HCT116 (cell line): ENCODE measurements around the gene AXIN1. TPM values are rescaled to one million over a fixed set of nuclear protein-coding genes. Genes with fewer than 3 reads are reported as not detected.

ENCODE experiments used
- ATAC-seq: fragments of 200-7000 bp; cut with Tn5 transposase; 2 replicates; pipeline ENCODE4 v1.9.1; 2020; ENCODE audit warnings: mild to moderate bottlenecking, moderate library complexity
- BruUV-seq: library from RNA; stranded (reverse); fragments of 400-500 nt; replicated peaks from 2 replicates; lab custom pipeline; 2021; lab: Mats Ljungman, UMichigan
- CTCF ChIA-PET: fragments of 300-600 bp; sonication (Branson Sonifier 250); formaldehyde crosslinking; loops from one replicate; lab custom pipeline; 2021; ENCODE audit warnings: antibody characterized with exemption; lab: Charles Lee
- POLR2A ChIA-PET: fragments of 300-600, 350-600 bp; sonication (Branson Sonifier 250); formaldehyde crosslinking; loops from one replicate; lab custom pipeline; 2021; ENCODE audit warnings: antibody characterized with exemption; lab: Charles Lee
- RAD21 ChIA-PET, 2 experiments: fragments of 300-600 bp; sonication (Branson Sonifier 250); formaldehyde crosslinking; loops; one replicate each; lab custom pipeline; 2023; ENCODE audit warnings: low total read pairs in 2 of 2; ENCODE audit not compliant: uncharacterized antibody in 2 of 2, unreplicated experiment in 2 of 2, low non-redundant PET in 1 of 2; lab: Charles Lee
- DNase-seq: peaks from one replicate; pipeline ENCODE4 v3.0.0-alpha.2; 2010; ENCODE audit warnings: low read depth, low spot score
- H2AFZ ChIP-seq: fragments of 200-600 bp; shearing (Covaris generic), sonication (generic); 2 replicates; pipeline ENCODE4 v1.6.1; 2017; ENCODE audit warnings: low read depth, mixed run types, mixed read lengths, antibody characterized with exemption, low read length; ENCODE audit not compliant: poor library complexity, severe bottlenecking
- H3K27ac ChIP-seq: 2 replicates; pipeline ENCODE4 v1.5.1; 2012; ENCODE audit warnings: low read depth, low read length
- H3K27me3 ChIP-seq: fragments of 200-600 bp; sonication (generic); 2 replicates; pipeline ENCODE4 v1.6.1; 2016; ENCODE audit warnings: mixed run types, low read length, mixed read lengths; ENCODE audit not compliant: insufficient read depth
- H3K36me3 ChIP-seq, 2 experiments: fragments of 200-500 bp in 1 of 2; fragments of 200-600 bp in 1 of 2; sonication (Bioruptor generic) in 1 of 2; sonication (generic) in 1 of 2; 2 replicates each; pipeline versions ENCODE4 v1.5.1 to v1.6.1; 2014 to 2016; ENCODE audit warnings: low read length in 2 of 2, inconsistent platforms in 1 of 2, mixed read lengths in 1 of 2, mixed run types in 1 of 2; ENCODE audit not compliant: insufficient read depth in 2 of 2, control insufficient read depth in 1 of 2
- H3K4me1 ChIP-seq, 2 experiments: fragments of 200-600 bp in 1 of 2; sonication (generic) in 1 of 2; 2 replicates each; pipeline versions ENCODE4 v1.5.1 to v1.6.1; 2012 to 2017; ENCODE audit warnings: low read length in 2 of 2, inconsistent platforms in 1 of 2, mild to moderate bottlenecking in 1 of 2, mixed read lengths in 1 of 2, mixed run types in 1 of 2, moderate library complexity in 1 of 2; ENCODE audit not compliant: insufficient read depth in 2 of 2, control insufficient read depth in 1 of 2
- H3K4me2 ChIP-seq: fragments of 200-600 bp; sonication (generic); 2 replicates; pipeline ENCODE4 v1.6.1; 2017; ENCODE audit warnings: mixed run types, low read length, mixed read lengths
- H3K4me3 ChIP-seq, 2 experiments: fragments of 200-600 bp in 1 of 2; sonication (generic) in 1 of 2; replicated peaks in 1 of 2; 2 replicates each; pipeline ENCODE4 v1.5.1; 2011 to 2016; ENCODE audit warnings: low read length in 2 of 2, control low read depth in 1 of 2, low read depth in 1 of 2, mild to moderate bottlenecking in 1 of 2, mixed read lengths in 1 of 2, mixed run types in 1 of 2
- H3K79me2 ChIP-seq: fragments of 200-600 bp; sonication (generic); 2 replicates; pipeline ENCODE4 v1.6.1; 2017; ENCODE audit warnings: mild to moderate bottlenecking, mixed run types, low read length, moderate library complexity, mixed read lengths; ENCODE audit not compliant: insufficient read depth
- H3K9ac ChIP-seq: fragments of 200-600 bp; sonication (generic); 2 replicates; pipeline ENCODE4 v1.6.1; 2016; ENCODE audit warnings: low read length, mixed read lengths
- H3K9me2 ChIP-seq: fragments of 200-600 bp; sonication (generic), shearing (Covaris generic); 2 replicates; pipeline ENCODE4 v1.6.1; 2017; ENCODE audit warnings: mixed run types, mild to moderate bottlenecking, moderate library complexity; ENCODE audit not compliant: insufficient read depth
- H3K9me3 ChIP-seq, 2 experiments: fragments of 200-500 bp in 1 of 2; fragments of 200-600 bp in 1 of 2; sonication (Bioruptor generic) in 1 of 2; sonication (generic) in 1 of 2; 2 replicates each; pipeline ENCODE4 v1.6.1; 2014 to 2017; ENCODE audit warnings: low read length in 2 of 2, mixed read lengths in 2 of 2, inconsistent platforms in 1 of 2, low read depth in 1 of 2, mild to moderate bottlenecking in 1 of 2, mixed run types in 1 of 2, moderate library complexity in 1 of 2; ENCODE audit not compliant: control insufficient read depth in 1 of 2, insufficient read depth in 1 of 2
- H4K20me1 ChIP-seq: fragments of 200-600 bp; sonication (generic), shearing (Covaris generic); 2 replicates; pipeline ENCODE4 v1.6.1; 2017; ENCODE audit warnings: mixed run types, mild to moderate bottlenecking, moderate library complexity; ENCODE audit not compliant: insufficient read depth
- ATF3 ChIP-seq: IDR thresholded peaks from 2 replicates; pipeline ENCODE4 v1.6.1; 2012
- EZH2phosphoT487 ChIP-seq: fragments of 200-600 bp; IDR thresholded peaks from 2 replicates; pipeline ENCODE4 v1.6.1; 2018; ENCODE audit warnings: antibody characterized with exemption, borderline replicate concordance
- FOSL1 ChIP-seq: IDR thresholded peaks from 2 replicates; pipeline ENCODE4 v1.6.1; 2012; ENCODE audit warnings: low read depth
- POLR2AphosphoS5 ChIP-seq: IDR thresholded peaks from 2 replicates; pipeline ENCODE4 v1.6.1; 2011; ENCODE audit warnings: mild to moderate bottlenecking, low read depth, low read length, moderate library complexity
- TCF7L2 ChIP-seq: IDR thresholded peaks from 2 replicates; pipeline ENCODE4 v1.7.0; 2011; ENCODE audit warnings: borderline replicate concordance, inconsistent platforms; ENCODE audit not compliant: insufficient read depth, insufficient read length; ENCODE audit errors: extremely low read depth
- intact Hi-C: fragments of 100-400 bp; cut with micrococcal nuclease; formaldehyde crosslinking; loops from 2 replicates; pipeline ENCODE4 v1.10.0; 2022
- total RNA-seq: library from RNA; stranded (reverse); gene quantifications from one replicate; pipeline ENCODE4 v1.2.1, GENCODE V29; 2021; ENCODE audit not compliant: unreplicated experiment
- TF ChIP-seq, protein P1 (sequence below), 3 experiments: fragments of 200-600 bp in 1 of 3; sonication (generic) in 1 of 3; IDR thresholded peaks in 2 of 3; conservative IDR thresholded peaks in 1 of 3; 2 replicates each; pipeline ENCODE4 v1.5.1; 2012 to 2017; ENCODE audit warnings: low read depth in 2 of 3, low read length in 2 of 3, antibody characterized with exemption in 1 of 3, borderline replicate concordance in 1 of 3, control low read depth in 1 of 3, mild to moderate bottlenecking in 1 of 3, mixed read lengths in 1 of 3, mixed run types in 1 of 3, moderate library complexity in 1 of 3; ENCODE audit not compliant: insufficient read depth in 1 of 3

Gene AXIN1
- total RNA-seq, 1 experiment from 2014 or later, result 20.2 TPM

DNA sequence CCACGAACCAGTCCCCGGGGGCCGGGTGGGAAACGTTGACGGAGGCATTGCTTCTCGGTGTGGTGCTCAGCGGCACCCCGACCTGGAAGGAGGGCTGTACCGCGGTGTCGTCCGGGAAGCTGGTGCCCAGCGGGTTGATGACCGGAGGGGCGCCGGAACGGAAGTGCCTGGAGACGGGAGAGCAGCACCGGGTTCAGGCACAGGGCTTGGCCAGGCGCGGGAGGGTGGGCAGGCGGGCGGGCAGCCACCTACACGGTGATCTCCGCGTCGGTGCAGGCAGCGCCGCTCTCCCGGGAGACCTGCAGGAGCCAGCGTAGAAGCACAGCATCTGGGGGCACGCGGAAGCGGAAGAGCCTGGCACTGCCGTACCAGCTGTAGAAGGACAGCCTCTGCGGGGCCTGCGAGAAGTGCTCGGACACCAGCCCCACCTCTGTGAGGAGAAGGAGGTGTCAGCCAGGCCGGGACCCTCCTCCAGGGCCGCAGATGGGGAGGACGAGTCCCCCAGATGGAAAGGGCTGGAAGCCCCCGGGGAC is 25.0 kb upstream of the AXIN1 start:
- H3K27me3 ChIP-seq, result no peaks in the 10 kb centered on the region
- no peaks in the 10 kb centered on the region for H3K36me3 ChIP-seq
- no peak overlapping the region for H3K9ac ChIP-seq
- no peaks in the 10 kb centered on the region; a peak in 1 of 4 replicates for H3K4me1 ChIP-seq
- ATAC-seq, result no peak
- CTCF ChIA-PET, result no interaction called here
- TF ChIP-seq POLR2AphosphoS5 (no peak), ATF3 (no peak), TCF7L2 (no peak), EZH2phosphoT487 (no peak), FOSL1 (no peak)
- TF ChIP-seq, protein P1, sequence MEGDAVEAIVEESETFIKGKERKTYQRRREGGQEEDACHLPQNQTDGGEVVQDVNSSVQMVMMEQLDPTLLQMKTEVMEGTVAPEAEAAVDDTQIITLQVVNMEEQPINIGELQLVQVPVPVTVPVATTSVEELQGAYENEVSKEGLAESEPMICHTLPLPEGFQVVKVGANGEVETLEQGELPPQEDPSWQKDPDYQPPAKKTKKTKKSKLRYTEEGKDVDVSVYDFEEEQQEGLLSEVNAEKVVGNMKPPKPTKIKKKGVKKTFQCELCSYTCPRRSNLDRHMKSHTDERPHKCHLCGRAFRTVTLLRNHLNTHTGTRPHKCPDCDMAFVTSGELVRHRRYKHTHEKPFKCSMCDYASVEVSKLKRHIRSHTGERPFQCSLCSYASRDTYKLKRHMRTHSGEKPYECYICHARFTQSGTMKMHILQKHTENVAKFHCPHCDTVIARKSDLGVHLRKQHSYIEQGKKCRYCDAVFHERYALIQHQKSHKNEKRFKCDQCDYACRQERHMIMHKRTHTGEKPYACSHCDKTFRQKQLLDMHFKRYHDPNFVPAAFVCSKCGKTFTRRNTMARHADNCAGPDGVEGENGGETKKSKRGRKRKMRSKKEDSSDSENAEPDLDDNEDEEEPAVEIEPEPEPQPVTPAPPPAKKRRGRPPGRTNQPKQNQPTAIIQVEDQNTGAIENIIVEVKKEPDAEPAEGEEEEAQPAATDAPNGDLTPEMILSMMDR (IDR thresholded peaks at IDR 0.05 in 2 of 3, conservative IDR thresholded peaks at IDR 0.05 in 1 of 3; ENCODE audit: borderline replicate concordance in 1 of 3, insufficient read depth in 1 of 3, low read depth in 2 of 3, low read length in 2 of 3), result no peak
- TF ChIP-seq, all 23 proteins: peak for 0
- H3K4me3 ChIP-seq, result no peak overlapping the region
- H4K20me1 ChIP-seq, result no peaks in the 10 kb centered on the region
- no peaks in the 10 kb centered on the region for H3K9me3 ChIP-seq
- intact Hi-C loops, result no loop called here
- H3K79me2 ChIP-seq, result peaks cover 7% of the 10 kb centered on the region; the same call in 1 of the 2 replicates
- ChIA-PET POLR2A (no interaction called here), RAD21 (no interaction called here)
- no TSS peak for BruUV-seq
- no peak for DNase-seq
- H2AFZ ChIP-seq, result no peak overlapping the region
- H3K4me2 ChIP-seq, result no peak overlapping the region
- H3K9me2 ChIP-seq, result no peaks in the 10 kb centered on the region
- H3K27ac ChIP-seq, result no peak overlapping the region
